Measurements from ENCODE around the gene P2RX6. TPM values are rescaled to one million over a fixed set of nuclear protein-coding genes. Genes with fewer than 3 reads are reported as not detected.

P2RX6 gene
- total and polyA plus RNA-seq, 2 experiments from 2014 or later, result not detected

- Histone ChIP-seq H3K36me3 (ENCODE audit: insufficient read depth) (no peaks in the 10 kb centered on the region; the same call in 1 of the 2 replicates), H3K27ac (ENCODE audit: low read depth) (no peak overlapping the region), H4K20me1 (replicated peaks; ENCODE audit: insufficient read depth) (no peaks in the 10 kb centered on the region), H3K4me2 (no peak overlapping the region), H3K4me1 (ENCODE audit: insufficient read depth) (peaks cover 9% of the 10 kb centered on the region; the same call in 1 of the 2 replicates), H3K27me3 (ENCODE audit: insufficient read depth) (no peaks in the 10 kb centered on the region), H3K79me2 (replicated peaks; ENCODE audit: insufficient read depth) (no peaks in the 10 kb centered on the region), H3K4me3 (no peak overlapping the region), H3F3A (replicated peaks; ENCODE audit: low read depth) (no peaks in the 10 kb centered on the region), H3K9me2 (ENCODE audit: insufficient read depth) (0 out of 2 replicates have a peak, but pooled peaks cover 6% of the 10 kb centered on the region), H2AFZ (no peak overlapping the region)
- H3K27me3 Mint-ChIP-seq (ENCODE audit: insufficient read depth, low read depth, poor library complexity), result peaks cover 31% of the 10 kb centered on the region
- peaks cover 13% of the 10 kb centered on the region for H3K4me1 Mint-ChIP-seq
- H3K4me3 Mint-ChIP-seq, result no peak overlapping the region
- ATAC-seq, result no peak
- H3K36me3 Mint-ChIP-seq (ENCODE audit: low read depth), result peaks cover 6% of the 10 kb centered on the region; the same call in 1 of the 3 replicates
- no peak for DNase-seq (ENCODE audit: low spot score)
- peaks cover 20% of the 10 kb centered on the region for H3K9me3 Mint-ChIP-seq
- TF ChIP-seq ZNF331 (CRISPR knock-in tag; IDR thresholded peaks at IDR 0.05; ENCODE audit: low read depth), result no peak
- TF ChIP-seq JUNB (IDR thresholded peaks at IDR 0.05; ENCODE audit: unreplicated experiment), result no peak
- no peak for TF ChIP-seq CREB1 (CRISPR knock-in tag; IDR thresholded peaks at IDR 0.05; ENCODE audit: low read depth)
- TF ChIP-seq, protein P1, sequence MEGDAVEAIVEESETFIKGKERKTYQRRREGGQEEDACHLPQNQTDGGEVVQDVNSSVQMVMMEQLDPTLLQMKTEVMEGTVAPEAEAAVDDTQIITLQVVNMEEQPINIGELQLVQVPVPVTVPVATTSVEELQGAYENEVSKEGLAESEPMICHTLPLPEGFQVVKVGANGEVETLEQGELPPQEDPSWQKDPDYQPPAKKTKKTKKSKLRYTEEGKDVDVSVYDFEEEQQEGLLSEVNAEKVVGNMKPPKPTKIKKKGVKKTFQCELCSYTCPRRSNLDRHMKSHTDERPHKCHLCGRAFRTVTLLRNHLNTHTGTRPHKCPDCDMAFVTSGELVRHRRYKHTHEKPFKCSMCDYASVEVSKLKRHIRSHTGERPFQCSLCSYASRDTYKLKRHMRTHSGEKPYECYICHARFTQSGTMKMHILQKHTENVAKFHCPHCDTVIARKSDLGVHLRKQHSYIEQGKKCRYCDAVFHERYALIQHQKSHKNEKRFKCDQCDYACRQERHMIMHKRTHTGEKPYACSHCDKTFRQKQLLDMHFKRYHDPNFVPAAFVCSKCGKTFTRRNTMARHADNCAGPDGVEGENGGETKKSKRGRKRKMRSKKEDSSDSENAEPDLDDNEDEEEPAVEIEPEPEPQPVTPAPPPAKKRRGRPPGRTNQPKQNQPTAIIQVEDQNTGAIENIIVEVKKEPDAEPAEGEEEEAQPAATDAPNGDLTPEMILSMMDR (conservative IDR thresholded peaks at IDR 0.05; ENCODE audit: low read depth in 2 of 2), result no peak
- no peak for TF ChIP-seq STAT1 (IDR thresholded peaks at IDR 0.05; ENCODE audit: unreplicated experiment)
- no peak for TF ChIP-seq EZH2phosphoT487 (IDR thresholded peaks at IDR 0.05; ENCODE audit: unreplicated experiment)
- no peak for TF ChIP-seq EZH2 (IDR thresholded peaks at IDR 0.05; ENCODE audit: low read depth, unreplicated experiment)
- TF ChIP-seq, protein P2, sequence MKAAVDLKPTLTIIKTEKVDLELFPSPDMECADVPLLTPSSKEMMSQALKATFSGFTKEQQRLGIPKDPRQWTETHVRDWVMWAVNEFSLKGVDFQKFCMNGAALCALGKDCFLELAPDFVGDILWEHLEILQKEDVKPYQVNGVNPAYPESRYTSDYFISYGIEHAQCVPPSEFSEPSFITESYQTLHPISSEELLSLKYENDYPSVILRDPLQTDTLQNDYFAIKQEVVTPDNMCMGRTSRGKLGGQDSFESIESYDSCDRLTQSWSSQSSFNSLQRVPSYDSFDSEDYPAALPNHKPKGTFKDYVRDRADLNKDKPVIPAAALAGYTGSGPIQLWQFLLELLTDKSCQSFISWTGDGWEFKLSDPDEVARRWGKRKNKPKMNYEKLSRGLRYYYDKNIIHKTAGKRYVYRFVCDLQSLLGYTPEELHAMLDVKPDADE (IDR thresholded peaks at IDR 0.05), result no peak
- TF ChIP-seq, protein P3, sequence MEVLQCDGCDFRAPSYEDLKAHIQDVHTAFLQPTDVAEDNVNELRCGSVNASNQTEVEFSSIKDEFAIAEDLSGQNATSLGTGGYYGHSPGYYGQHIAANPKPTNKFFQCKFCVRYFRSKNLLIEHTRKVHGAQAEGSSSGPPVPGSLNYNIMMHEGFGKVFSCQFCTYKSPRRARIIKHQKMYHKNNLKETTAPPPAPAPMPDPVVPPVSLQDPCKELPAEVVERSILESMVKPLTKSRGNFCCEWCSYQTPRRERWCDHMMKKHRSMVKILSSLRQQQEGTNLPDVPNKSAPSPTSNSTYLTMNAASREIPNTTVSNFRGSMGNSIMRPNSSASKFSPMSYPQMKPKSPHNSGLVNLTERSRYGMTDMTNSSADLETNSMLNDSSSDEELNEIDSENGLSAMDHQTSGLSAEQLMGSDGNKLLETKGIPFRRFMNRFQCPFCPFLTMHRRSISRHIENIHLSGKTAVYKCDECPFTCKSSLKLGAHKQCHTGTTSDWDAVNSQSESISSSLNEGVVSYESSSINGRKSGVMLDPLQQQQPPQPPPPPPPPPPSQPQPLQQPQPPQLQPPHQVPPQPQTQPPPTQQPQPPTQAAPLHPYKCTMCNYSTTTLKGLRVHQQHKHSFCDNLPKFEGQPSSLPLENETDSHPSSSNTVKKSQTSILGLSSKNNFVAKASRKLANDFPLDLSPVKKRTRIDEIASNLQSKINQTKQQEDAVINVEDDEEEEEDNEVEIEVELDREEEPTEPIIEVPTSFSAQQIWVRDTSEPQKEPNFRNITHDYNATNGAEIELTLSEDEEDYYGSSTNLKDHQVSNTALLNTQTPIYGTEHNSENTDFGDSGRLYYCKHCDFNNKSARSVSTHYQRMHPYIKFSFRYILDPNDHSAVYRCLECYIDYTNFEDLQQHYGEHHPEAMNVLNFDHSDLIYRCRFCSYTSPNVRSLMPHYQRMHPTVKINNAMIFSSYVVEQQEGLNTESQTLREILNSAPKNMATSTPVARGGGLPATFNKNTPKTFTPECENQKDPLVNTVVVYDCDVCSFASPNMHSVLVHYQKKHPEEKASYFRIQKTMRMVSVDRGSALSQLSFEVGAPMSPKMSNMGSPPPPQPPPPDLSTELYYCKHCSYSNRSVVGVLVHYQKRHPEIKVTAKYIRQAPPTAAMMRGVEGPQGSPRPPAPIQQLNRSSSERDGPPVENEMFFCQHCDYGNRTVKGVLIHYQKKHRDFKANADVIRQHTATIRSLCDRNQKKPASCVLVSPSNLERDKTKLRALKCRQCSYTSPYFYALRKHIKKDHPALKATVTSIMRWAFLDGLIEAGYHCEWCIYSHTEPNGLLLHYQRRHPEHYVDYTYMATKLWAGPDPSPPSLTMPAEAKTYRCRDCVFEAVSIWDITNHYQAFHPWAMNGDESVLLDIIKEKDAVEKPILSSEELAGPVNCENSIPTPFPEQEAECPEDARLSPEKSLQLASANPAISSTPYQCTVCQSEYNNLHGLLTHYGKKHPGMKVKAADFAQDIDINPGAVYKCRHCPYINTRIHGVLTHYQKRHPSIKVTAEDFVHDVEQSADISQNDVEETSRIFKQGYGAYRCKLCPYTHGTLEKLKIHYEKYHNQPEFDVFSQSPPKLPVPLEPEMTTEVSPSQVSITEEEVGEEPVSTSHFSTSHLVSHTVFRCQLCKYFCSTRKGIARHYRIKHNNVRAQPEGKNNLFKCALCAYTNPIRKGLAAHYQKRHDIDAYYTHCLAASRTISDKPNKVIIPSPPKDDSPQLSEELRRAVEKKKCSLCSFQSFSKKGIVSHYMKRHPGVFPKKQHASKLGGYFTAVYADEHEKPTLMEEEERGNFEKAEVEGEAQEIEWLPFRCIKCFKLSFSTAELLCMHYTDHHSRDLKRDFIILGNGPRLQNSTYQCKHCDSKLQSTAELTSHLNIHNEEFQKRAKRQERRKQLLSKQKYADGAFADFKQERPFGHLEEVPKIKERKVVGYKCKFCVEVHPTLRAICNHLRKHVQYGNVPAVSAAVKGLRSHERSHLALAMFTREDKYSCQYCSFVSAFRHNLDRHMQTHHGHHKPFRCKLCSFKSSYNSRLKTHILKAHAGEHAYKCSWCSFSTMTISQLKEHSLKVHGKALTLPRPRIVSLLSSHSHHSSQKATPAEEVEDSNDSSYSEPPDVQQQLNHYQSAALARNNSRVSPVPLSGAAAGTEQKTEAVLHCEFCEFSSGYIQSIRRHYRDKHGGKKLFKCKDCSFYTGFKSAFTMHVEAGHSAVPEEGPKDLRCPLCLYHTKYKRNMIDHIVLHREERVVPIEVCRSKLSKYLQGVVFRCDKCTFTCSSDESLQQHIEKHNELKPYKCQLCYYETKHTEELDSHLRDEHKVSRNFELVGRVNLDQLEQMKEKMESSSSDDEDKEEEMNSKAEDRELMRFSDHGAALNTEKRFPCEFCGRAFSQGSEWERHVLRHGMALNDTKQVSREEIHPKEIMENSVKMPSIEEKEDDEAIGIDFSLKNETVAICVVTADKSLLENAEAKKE (CRISPR knock-in tag; IDR thresholded peaks at IDR 0.05), result no peak
- no peak for TF ChIP-seq POLR2AphosphoS5 (IDR thresholded peaks at IDR 0.05; ENCODE audit: low read depth)
- no peak for TF ChIP-seq REST (IDR thresholded peaks at IDR 0.05; ENCODE audit: unreplicated experiment)
- no peak overlapping the region for H3K27ac Mint-ChIP-seq
Measured at GRCh38 chr22:20976291-20976877, 38.6 kb upstream of the P2RX6 start.
